ENCODE measurements around the gene GSTK1.

GSTK1 gene

DNA sequence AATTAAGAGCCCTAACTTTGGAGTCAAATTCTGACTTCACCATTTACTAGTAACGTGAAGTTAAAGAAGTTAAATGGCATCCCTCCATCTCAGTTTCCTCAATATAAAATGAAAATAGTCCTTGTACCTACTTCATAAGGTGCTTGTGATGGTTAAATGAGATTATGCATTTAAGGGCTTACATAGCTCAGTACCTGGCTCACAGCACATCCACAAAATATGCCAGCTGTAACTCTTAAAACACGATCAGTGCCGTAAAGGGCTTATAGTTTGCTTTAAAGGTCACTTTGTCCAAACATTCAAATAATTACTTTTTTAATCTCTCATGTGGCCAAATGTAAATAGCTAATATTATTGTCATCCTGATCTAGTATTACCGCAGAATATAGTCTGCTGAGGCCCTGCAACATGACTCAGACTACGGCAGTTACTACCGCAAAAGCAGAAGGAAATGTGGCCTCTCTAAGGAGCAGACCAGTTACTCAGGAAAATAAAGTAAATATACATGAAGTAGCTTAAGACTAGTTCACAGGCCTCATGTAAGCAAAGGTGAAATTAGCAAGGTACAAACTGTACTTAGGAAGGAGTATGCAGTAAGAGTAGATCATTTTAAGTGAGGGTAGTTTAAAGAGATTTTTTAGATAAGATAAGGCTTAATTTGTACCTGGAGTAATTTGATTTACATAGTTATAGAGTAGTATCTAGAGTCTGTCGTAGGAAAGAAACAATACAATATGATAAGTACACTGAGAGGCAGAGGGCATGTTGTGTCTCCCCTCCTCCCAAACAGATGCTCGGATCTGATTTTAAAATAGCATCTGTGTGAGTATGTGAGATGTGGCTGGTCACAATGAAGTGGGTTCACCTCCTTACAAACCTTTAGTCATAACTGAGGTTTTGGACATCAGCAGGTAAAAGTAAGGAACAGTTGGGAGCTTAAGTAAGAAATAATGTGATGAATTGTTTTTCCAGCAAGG, 38.0 kb downstream of the GSTK1 start:
- DNase-seq, result no peak

DNA sequence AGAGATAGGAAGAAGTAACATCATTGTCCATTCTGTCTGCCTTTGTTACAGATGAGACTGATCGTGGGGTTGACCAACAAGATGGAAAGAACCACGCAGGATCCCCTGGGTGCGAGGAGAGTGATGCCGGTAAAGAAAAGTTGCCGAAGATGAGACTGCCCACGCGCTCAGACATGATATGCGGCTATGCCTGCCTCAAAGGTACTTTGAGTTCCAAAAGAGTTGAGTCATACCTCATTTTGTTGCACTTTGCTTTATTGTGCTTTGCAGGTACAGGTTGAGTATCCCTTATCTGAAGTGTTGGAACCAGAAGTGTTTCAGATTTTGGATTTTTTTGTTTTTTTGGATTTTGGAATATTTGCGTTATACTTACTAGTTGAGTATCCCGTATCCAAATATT, 40.5 kb downstream of the GSTK1 start:
- no peak for DNase-seq

DNA sequence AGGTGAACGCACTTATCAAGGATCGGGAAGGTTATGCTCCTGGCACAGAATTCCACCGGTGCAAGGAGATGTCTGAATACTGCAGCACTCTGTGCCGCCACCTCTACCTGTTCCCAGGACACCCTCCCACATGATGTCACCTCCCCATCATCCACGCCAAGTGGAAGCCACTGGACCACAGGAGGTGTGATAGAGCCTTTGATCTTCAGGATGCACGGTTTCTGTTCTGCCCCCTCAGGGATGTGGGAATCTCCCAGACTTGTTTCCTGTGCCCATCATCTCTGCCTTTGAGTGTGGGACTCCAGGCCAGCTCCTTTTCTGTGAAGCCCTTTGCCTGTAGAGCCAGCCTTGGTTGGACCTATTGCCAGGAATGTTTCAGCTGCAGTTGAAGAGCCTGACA, 41.7 kb downstream of the GSTK1 start:
- DNase-seq, result no peak

DNA sequence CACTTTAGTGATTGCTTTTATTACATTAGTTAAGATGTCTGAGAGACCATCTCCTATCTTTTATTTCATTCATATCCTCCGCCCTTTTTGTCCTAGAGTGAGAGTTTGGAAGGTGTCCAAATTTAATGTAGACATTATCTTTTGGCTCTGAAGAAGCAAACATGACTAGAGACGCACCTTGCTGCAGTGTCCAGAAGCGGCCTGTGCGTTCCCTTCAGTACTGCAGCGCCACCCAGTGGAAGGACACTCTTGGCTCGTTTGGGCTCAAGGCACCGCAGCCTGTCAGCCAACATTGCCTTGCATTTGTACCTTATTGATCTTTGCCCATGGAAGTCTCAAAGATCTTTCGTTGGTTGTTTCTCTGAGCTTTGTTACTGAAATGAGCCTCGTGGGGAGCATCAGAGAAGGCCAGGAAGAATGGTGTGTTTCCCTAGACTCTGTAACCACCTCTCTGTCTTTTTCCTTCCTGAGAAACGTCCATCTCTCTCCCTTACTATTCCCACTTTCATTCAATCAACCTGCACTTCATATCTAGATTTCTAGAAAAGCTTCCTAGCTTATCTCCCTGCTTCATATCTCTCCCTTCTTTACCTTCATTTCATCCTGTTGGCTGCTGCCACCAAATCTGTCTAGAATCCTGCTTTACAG, 42.3 kb downstream of the GSTK1 start:
- peak; percentile 22 for DNase-seq

- DNase-seq, result no peak
Measured at GRCh38 chr7:143308632-143309031, 45.4 kb downstream of the GSTK1 start.

GRCh38 chr7:143314127-143314526, 50.9 kb downstream of the GSTK1 start:
- no peak for DNase-seq

DNA sequence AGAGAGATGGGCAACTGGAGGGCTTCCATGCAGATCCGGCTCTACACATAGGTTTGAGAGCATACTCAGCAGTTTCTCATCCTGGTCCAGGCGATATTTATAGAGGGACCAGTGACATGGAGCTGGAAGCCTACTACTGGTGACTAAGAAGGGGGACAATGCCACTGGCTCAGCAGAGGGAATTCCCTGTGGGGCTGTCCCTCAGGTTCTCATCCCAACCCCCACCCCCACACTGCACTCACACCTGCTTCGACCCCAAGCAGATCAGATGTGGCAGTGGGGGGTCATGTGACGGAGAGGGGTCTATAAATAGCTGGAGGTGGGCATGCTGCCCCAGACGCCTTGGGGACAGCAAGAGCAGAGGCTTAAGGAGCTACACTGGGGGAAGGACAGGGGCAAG, 52.5 kb downstream of the GSTK1 start, which contains the start of gene CLCN1:
CLCN1 (plus strand) TSS at position 336 of the 400 bp plus-strand sequence. CDS start 102 bp downstream, outside the sequence.
- DNase-seq, result no peak

DNA sequence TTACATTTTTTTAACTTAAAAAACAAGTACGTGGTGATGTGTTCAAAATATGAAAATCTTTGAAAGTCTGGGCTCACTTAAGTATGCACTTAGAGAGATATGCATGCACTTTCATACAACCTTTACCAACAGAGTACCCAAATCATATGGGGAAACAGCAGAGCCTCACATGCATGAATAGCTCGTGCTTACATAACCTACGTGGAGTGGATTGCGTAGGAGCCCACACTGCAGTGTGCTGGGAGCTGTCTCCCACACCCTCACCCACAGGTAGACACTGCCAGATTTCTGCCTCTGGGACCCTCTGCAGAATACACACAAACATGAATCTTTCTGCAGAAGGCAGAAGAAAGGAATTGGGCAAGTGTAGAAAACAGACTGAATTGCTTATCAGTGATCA, 53.3 kb downstream of the GSTK1 start:
- no peak for DNase-seq

GRCh38 chr7:143318661-143319060, 55.4 kb downstream of the GSTK1 start:
- no peak for DNase-seq

All from retina (tissue), 1 donor.